Ovary (tissue), 9 donors: ENCODE data around the gene SLC35D1. TPM values are rescaled to one million over a fixed set of nuclear protein-coding genes. Genes with fewer than 3 reads are reported as not detected.

ENCODE experiments used
- DNase-seq, 5 donors: peaks; one replicate each; pipeline ENCODE4 v3.0.0-alpha.2; 2019 to 2020
- H3K27ac ChIP-seq, 2 donors: fragments of 200-600 bp; one replicate each; pipeline versions ENCODE4 v1.5.1 to v1.8.0; 2019 to 2022
- H3K27me3 ChIP-seq: fragments of 200-600 bp; one replicate; pipeline ENCODE4 v1.8.0; 2022
- H3K36me3 ChIP-seq: fragments of 200-600 bp; sonication (generic); one replicate; pipeline ENCODE4 v1.5.1; 2019
- H3K4me1 ChIP-seq: one replicate; pipeline ENCODE4 v1.8.1; 2013; ENCODE audit warnings: mild to moderate bottlenecking, moderate library complexity; ENCODE audit not compliant: insufficient read depth
- H3K4me3 ChIP-seq: fragments of 200-600 bp; sonication (generic); one replicate; pipeline ENCODE4 v1.5.1; 2017
- H3K9me3 ChIP-seq, 2 donors: fragments of 200-600 bp in 1 of 2; sonication (generic) in 1 of 2; one replicate each; pipeline versions ENCODE4 v1.5.1 to v1.8.1; 2013 to 2019; ENCODE audit warnings: mild to moderate bottlenecking in 1 of 2, moderate library complexity in 1 of 2
- CTCF ChIP-seq, 3 donors: fragments of 450-650 bp in 2 of 3; fragments of 200-600 bp in 1 of 3; IDR thresholded peaks; one replicate each; pipeline versions ENCODE4 v1.5.1 to v1.8.0; 2016 to 2022; ENCODE audit warnings: antibody characterized with exemption in 3 of 3, mild to moderate bottlenecking in 1 of 3
- EP300 ChIP-seq: sonication (generic); formaldehyde crosslinking; IDR thresholded peaks from one replicate; pipeline ENCODE4 v1.6.1; 2017; ENCODE audit warnings: antibody characterized with exemption
- POLR2A ChIP-seq: fragments of 450-650 bp; IDR thresholded peaks from one replicate; pipeline ENCODE4 v1.6.1; 2017; ENCODE audit warnings: antibody characterized with exemption, mild to moderate bottlenecking, moderate library complexity
- WGBS, 3 donors: extraction: QIAGEN DNeasy Blood & Tissue Kit in 1 of 3; methylation state at CpG; one replicate each; pipeline versions ENCODE4 v1.1.5 to v1.1.7; 2013 to 2017; 5-methylcytosine and 5-hydroxymethylcytosine counted together
- intact Hi-C, 4 donors: fragments of 100-400 bp; cut with DNase I; formaldehyde crosslinking; loops; one replicate each; pipeline versions ENCODE4 v1.11.0 to v1.15.1; 2022 to 2023
- polyA plus RNA-seq, 2 donors: library from polyadenylated mRNA; stranded (reverse); fragments of 200-250 nt in 1 of 2; fragments of 350-450 nt in 1 of 2; fragmentation: Illumina TruSeq in 1 of 2; extraction: RNeasy Lipid Tissue Mini Kit (QIAGEN cat#74804) in 1 of 2; gene quantifications; one replicate each; pipeline ENCODE4 v1.2.3, GENCODE V29; 2013 to 2014
- total RNA-seq, 7 donors: library from RNA; depleted of rRNA in 2 of 7; stranded (reverse); fragments of >200 nt in 2 of 7; fragmentation: NEBNext Ultra II Directional in 3 of 7; extraction: Animal tissue kit (Norgen Biotek cat#: 25700) in 3 of 7; gene quantifications; one replicate each; pipeline versions ENCODE4 v1.1.0 to v1.2.4, GENCODE V29; 2016 to 2023
- donor health status: DM: no; HTN: no; CAD: no; lungs with moderate emphysema.
- donor health status: DM: no; HTN: no; CAD: no.
- donor health status: Bipolar disorder and iron deficiency.
- donor health status: DM: yes; HTN: yes; CAD: no.
- donor health status: DM: no; HTN: no; CAD: no.
- donor health status: DM: yes; HTN: yes; CAD: no.

Gene SLC35D1
- total and polyA plus RNA-seq, 9 donors = 5.0 to 16.9 (median 10.3) TPM

- H3K4me3 ChIP-seq = no peak overlapping the region
- intact Hi-C loops = no loop called here
- no peak for DNase-seq
- 90 to 94% (median 92%) methylated on average over 2 of the region's 2 CpGs for WGBS, 3 donors
- H3K9me3 ChIP-seq = no peaks in the 10 kb centered on the region
- TF ChIP-seq CTCF (IDR thresholded peaks at IDR 0.05) = no peak
- TF ChIP-seq EP300 = no peak
- no peak for TF ChIP-seq POLR2A
- H3K36me3 ChIP-seq = no peaks in the 10 kb centered on the region
- H3K27ac ChIP-seq = no peak overlapping the region
- H3K27me3 ChIP-seq = no peaks in the 10 kb centered on the region
- no peaks in the 10 kb centered on the region for H3K4me1 ChIP-seq
These were observed 40.2 kb upstream of the SLC35D1 start for GRCh38 chr1:67094191-67094590.

- H3K4me3 ChIP-seq = no peak overlapping the region
- intact Hi-C loops = no loop called here
- 85 to 98% (median 89%) methylated on average over 1 of the region's 1 CpG for WGBS, 3 donors
- TF ChIP-seq EP300 (no peak), POLR2A (no peak), CTCF (IDR thresholded peaks at IDR 0.05) (no peak)
- H3K36me3 ChIP-seq = no peaks in the 10 kb centered on the region
- no peak for DNase-seq
- H3K27me3 ChIP-seq = no peaks in the 10 kb centered on the region
- H3K4me1 ChIP-seq = no peaks in the 10 kb centered on the region
- no peak overlapping the region for H3K27ac ChIP-seq
- no peaks in the 10 kb centered on the region for H3K9me3 ChIP-seq
These were observed 35.8 kb upstream of the SLC35D1 start for GRCh38 chr1:67089685-67090208.

GRCh38 chr1:67088440-67088839, 34.5 kb upstream of the SLC35D1 start:
- Histone ChIP-seq H3K27me3 (no peaks in the 10 kb centered on the region), H3K27ac (no peak overlapping the region), H3K4me3 (no peak overlapping the region), H3K4me1 (no peaks in the 10 kb centered on the region), H3K9me3 (no peaks in the 10 kb centered on the region), H3K36me3 (no peaks in the 10 kb centered on the region)
- intact Hi-C loops = no loop called here
- DNase-seq = no peak
- WGBS, 3 donors = 84 to 100% (median 92%) methylated on average over 1 of the region's 1 CpG
- no peak for TF ChIP-seq CTCF (IDR thresholded peaks at IDR 0.05)
- TF ChIP-seq EP300 = no peak
- TF ChIP-seq POLR2A = no peak

- intact Hi-C loops = no loop called here
- 36 to 44% (median 36%) methylated on average over 2 of the region's 2 CpGs for WGBS, 3 donors
- Histone ChIP-seq H3K4me3 (no peak overlapping the region), H3K27me3 (no peaks in the 10 kb centered on the region), H3K9me3 (no peaks in the 10 kb centered on the region), H3K36me3 (no peaks in the 10 kb centered on the region), H3K27ac (no peak overlapping the region), H3K4me1 (no peaks in the 10 kb centered on the region)
- TF ChIP-seq CTCF (IDR thresholded peaks at IDR 0.05) (no peak), EP300 (no peak), POLR2A (no peak)
- no peak for DNase-seq
These were observed 31.4 kb upstream of the SLC35D1 start for GRCh38 chr1:67085326-67085725.
